ENCODE measurements around the gene CHCHD4. TPM values are rescaled to one million over a fixed set of nuclear protein-coding genes. Genes with fewer than 3 reads are reported as not detected.

CHCHD4 gene
- total RNA-seq, 1 donor from 2014 or later = 11.1 TPM

- H3K4me1 Mint-ChIP-seq (ENCODE audit: unreplicated experiment) = no peaks in the 10 kb centered on the region
- no peak overlapping the region for H3K4me3 Mint-ChIP-seq (ENCODE audit: unreplicated experiment)
- peaks cover 61% of the 10 kb centered on the region for H3K36me3 Mint-ChIP-seq (ENCODE audit: low read depth, unreplicated experiment)
- DNase-seq (ENCODE audit: low spot score) = no peak
- H3K9me3 Mint-ChIP-seq (ENCODE audit: unreplicated experiment) = no peaks in the 10 kb centered on the region
- TF ChIP-seq CTCF (IDR thresholded peaks at IDR 0.05; ENCODE audit: unreplicated experiment) = no peak
- peaks cover 6% of the 10 kb centered on the region for H3K27me3 Mint-ChIP-seq (ENCODE audit: unreplicated experiment)
- H3K27ac Mint-ChIP-seq (ENCODE audit: unreplicated experiment) = no peak overlapping the region
Measured at GRCh38 chr3:14137445-14137844, 12.8 kb upstream of the CHCHD4 start.

GRCh38 chr3:14137004-14137403 lies 12.3 kb upstream of the CHCHD4 start:
- no peaks in the 10 kb centered on the region for H3K9me3 Mint-ChIP-seq (ENCODE audit: unreplicated experiment)
- peaks cover 6% of the 10 kb centered on the region for H3K27me3 Mint-ChIP-seq (ENCODE audit: unreplicated experiment)
- no peak overlapping the region for H3K27ac Mint-ChIP-seq (ENCODE audit: unreplicated experiment)
- DNase-seq (ENCODE audit: low spot score) = no peak
- H3K36me3 Mint-ChIP-seq (ENCODE audit: low read depth, unreplicated experiment) = peaks cover 57% of the 10 kb centered on the region
- no peaks in the 10 kb centered on the region for H3K4me1 Mint-ChIP-seq (ENCODE audit: unreplicated experiment)
- no peak overlapping the region for H3K4me3 Mint-ChIP-seq (ENCODE audit: unreplicated experiment)
- no peak for TF ChIP-seq CTCF (IDR thresholded peaks at IDR 0.05; ENCODE audit: unreplicated experiment)

- H3K4me3 Mint-ChIP-seq (ENCODE audit: unreplicated experiment) = peak overlapping the region; percentile 7
- H3K36me3 Mint-ChIP-seq (ENCODE audit: low read depth, unreplicated experiment) = peaks cover 55% of the 10 kb centered on the region
- TF ChIP-seq CTCF (IDR thresholded peaks at IDR 0.05; ENCODE audit: unreplicated experiment) = no peak
- no peak for DNase-seq (ENCODE audit: low spot score)
- no peaks in the 10 kb centered on the region for H3K4me1 Mint-ChIP-seq (ENCODE audit: unreplicated experiment)
- H3K27me3 Mint-ChIP-seq (ENCODE audit: unreplicated experiment) = peaks cover 6% of the 10 kb centered on the region
- H3K9me3 Mint-ChIP-seq (ENCODE audit: unreplicated experiment) = no peaks in the 10 kb centered on the region
- H3K27ac Mint-ChIP-seq (ENCODE audit: unreplicated experiment) = peak overlapping the region; percentile 11
Measured at GRCh38 chr3:14135581-14135980, 10.9 kb upstream of the CHCHD4 start.

- Mint-ChIP-seq H3K36me3 (ENCODE audit: low read depth, unreplicated experiment) (peaks cover 54% of the 10 kb centered on the region), H3K27me3 (ENCODE audit: unreplicated experiment) (peaks cover 6% of the 10 kb centered on the region), H3K4me1 (ENCODE audit: unreplicated experiment) (peaks cover 3% of the 10 kb centered on the region), H3K9me3 (ENCODE audit: unreplicated experiment) (no peaks in the 10 kb centered on the region), H3K4me3 (ENCODE audit: unreplicated experiment) (no peak overlapping the region), H3K27ac (ENCODE audit: unreplicated experiment) (no peak overlapping the region)
- no peak for TF ChIP-seq CTCF (IDR thresholded peaks at IDR 0.05; ENCODE audit: unreplicated experiment)
- DNase-seq (ENCODE audit: low spot score) = no peak
Measured at GRCh38 chr3:14134291-14134690, 9.6 kb upstream of the CHCHD4 start.

GRCh38 chr3:14133876-14134275 lies 9.2 kb upstream of the CHCHD4 start:
- TF ChIP-seq CTCF (IDR thresholded peaks at IDR 0.05; ENCODE audit: unreplicated experiment) = no peak
- Mint-ChIP-seq H3K9me3 (ENCODE audit: unreplicated experiment) (no peaks in the 10 kb centered on the region), H3K4me3 (ENCODE audit: unreplicated experiment) (no peak overlapping the region), H3K27me3 (ENCODE audit: unreplicated experiment) (peaks cover 6% of the 10 kb centered on the region), H3K4me1 (ENCODE audit: unreplicated experiment) (peaks cover 3% of the 10 kb centered on the region), H3K36me3 (ENCODE audit: low read depth, unreplicated experiment) (peaks cover 56% of the 10 kb centered on the region), H3K27ac (ENCODE audit: unreplicated experiment) (no peak overlapping the region)
- no peak for DNase-seq (ENCODE audit: low spot score)

Measured in endothelial cell (in vitro differentiated cells).